ENCODE results near the gene B4GALT3.

- TF ChIP-seq ARNT (IDR thresholded peaks at IDR 0.05) (no peak), ELF4 (IDR thresholded peaks at IDR 0.05) (no peak), HDGF (IDR thresholded peaks at IDR 0.05; ENCODE audit: borderline replicate concordance) (no peak), FOXK2 (IDR thresholded peaks at IDR 0.05) (no peak), PKNOX1 (IDR thresholded peaks at IDR 0.05) (no peak), SP1 (IDR thresholded peaks at IDR 0.05) (no peak), SUZ12 (IDR thresholded peaks at IDR 0.05) (no peak), FOXA1 (IDR thresholded peaks at IDR 0.05) (no peak), BHLHE40 (IDR thresholded peaks at IDR 0.05; ENCODE audit: borderline replicate concordance) (no peak), ZNF384 (IDR thresholded peaks at IDR 0.05) (no peak), TARDBP (IDR thresholded peaks at IDR 0.05) (no peak), FOXM1 (IDR thresholded peaks at IDR 0.05; ENCODE audit: borderline replicate concordance) (no peak), CTBP1 (IDR thresholded peaks at IDR 0.05; ENCODE audit: borderline replicate concordance) (no peak)
These were observed 20.4 kb upstream of the B4GALT3 start for GRCh38 chr1:161197560-161198193.

All from HEK293T (cell line).